ENCODE data around the gene PTCH1.

The PTCH1 gene

DNA sequence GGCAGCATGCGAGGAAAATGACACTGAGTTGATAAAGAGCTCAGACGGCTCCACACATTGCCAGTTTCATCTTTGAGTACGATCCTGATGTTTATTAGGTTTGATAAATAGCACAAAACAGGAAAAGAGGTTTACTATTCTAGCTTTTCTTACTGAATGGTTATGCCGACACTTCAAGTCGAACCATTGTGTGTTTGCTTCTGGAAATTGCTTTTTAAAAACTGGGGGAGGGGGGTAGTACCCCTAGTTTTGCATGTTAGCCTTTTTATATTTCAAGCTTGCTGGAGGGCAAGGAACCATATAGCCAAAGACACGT is 5.2 kb downstream of the PTCH1 start:
- peaks cover 18% of the 10 kb centered on the region for H3K4me1 ChIP-seq (ENCODE audit: control insufficient read depth, insufficient read depth, low read length)
- no peaks in the 10 kb centered on the region for H3K9me3 ChIP-seq (replicated peaks; ENCODE audit: low read length)
- H3K36me3 ChIP-seq (ENCODE audit: insufficient read depth, low read length): no peaks in the 10 kb centered on the region
- peak overlapping the region; percentile 83 for H3K4me2 ChIP-seq (ENCODE audit: low read length)
- H3K27me3 ChIP-seq (ENCODE audit: control insufficient read depth, insufficient read depth, low read length): no peaks in the 10 kb centered on the region
- H3K9ac ChIP-seq (ENCODE audit: low read depth, low read length): peak overlapping the region; percentile 85
- peak overlapping the region; percentile 91 for H3K4me3 ChIP-seq (ENCODE audit: low read length)

DNA sequence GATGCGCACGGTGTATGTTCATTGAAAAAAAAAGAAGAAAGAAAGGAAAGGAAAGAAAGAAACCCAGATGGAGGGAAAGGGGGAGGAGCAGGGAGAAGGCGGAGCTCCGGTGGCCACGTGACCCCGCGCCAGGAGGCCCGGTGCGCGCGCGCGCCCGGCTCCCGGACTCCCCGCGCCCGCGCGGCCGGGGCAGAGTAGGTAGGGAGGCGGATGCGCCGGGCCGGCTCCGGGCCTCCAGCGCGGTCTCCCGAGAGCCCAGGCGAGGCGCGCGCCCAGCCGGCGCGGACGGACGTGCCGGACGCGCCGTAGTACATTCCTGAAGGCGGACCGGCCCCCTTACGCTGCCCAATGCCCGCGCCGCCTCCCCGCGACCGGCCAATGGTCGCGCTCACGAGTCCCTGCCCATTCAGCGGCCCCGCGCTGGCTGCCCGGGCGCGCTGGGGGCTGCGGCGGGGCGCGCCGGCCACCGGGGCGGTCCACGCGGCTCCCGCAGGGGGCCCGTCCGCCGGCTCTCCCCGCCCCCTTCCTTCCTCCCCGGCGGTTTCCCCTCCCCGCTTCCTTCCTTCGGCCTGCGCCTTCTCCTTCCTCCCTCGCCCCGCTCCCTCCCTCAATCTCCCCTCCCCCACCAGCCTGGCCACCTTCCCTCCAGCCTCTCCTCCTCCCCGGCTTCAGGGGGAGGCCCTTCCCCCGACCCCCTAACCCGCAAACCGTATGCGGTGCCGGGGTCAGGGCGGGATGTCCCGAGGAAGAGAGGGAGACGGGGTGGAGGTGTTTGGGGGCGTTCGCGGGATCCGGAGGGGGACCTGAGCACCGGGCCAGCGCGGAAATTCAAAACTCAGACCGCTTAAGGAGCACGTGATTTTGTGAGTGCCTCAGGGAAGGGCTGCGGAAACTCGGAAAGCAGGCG is 5.8 kb downstream of the PTCH1 start:
- Histone ChIP-seq H3K4me1 (ENCODE audit: control insufficient read depth, insufficient read depth, low read length) (peaks cover 18% of the 10 kb centered on the region), H3K36me3 (ENCODE audit: insufficient read depth, low read length) (no peaks in the 10 kb centered on the region), H3K4me2 (ENCODE audit: low read length) (peak overlapping the region; percentile 83), H3K27me3 (ENCODE audit: control insufficient read depth, insufficient read depth, low read length) (no peaks in the 10 kb centered on the region), H3K4me3 (ENCODE audit: low read length) (peak overlapping the region; percentile 91), H3K9me3 (replicated peaks; ENCODE audit: low read length) (no peaks in the 10 kb centered on the region), H3K9ac (ENCODE audit: low read depth, low read length) (peak overlapping the region; percentile 85)

DNA sequence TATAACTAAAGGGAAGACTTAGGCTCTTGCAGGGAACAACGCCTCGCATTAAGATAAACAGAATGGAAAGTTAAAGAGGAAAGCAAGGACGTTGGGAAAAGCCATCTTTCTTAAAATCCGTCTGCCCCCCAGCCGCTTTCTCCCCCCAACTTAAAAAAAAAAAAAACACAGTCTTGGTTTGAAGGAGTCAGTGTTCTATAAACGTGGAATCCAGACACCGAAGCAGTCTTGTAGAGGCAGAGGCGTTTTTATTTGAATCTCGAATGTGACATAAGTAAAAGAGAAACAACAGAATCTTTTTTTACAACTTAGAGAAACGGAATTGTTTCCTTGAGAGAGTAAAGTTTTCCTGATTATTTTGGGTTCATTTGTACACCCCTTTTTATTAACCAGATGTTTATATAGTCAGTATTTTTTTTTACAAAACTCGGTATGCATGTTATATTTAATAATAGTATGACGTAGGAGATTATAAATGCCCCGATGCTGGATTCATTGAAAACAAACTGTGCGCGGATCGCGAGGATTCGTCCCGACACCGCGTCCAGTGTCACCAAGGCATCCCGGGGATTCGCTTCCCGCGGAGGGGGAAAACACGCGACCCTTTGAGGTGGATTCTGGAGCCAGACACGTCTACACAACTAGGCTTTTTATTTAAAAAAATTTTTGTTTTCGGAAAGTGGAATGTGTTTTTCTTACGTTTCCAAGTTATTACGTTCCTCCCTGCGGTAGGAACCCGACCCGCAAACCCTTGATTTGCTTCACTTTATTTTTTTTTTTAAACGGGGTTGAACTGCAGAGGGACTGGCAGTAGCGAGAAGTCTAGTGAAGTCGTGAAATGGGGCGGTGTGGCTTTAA is 6.7 kb downstream of the PTCH1 start:
- Histone ChIP-seq H3K9ac (ENCODE audit: low read depth, low read length) (peak overlapping the region; percentile 85), H3K27me3 (ENCODE audit: control insufficient read depth, insufficient read depth, low read length) (no peaks in the 10 kb centered on the region), H3K4me1 (ENCODE audit: control insufficient read depth, insufficient read depth, low read length) (peaks cover 16% of the 10 kb centered on the region), H3K36me3 (ENCODE audit: insufficient read depth, low read length) (no peaks in the 10 kb centered on the region), H3K4me2 (ENCODE audit: low read length) (peak overlapping the region; percentile 83), H3K4me3 (ENCODE audit: low read length) (peak overlapping the region; percentile 91), H3K9me3 (replicated peaks; ENCODE audit: low read length) (no peaks in the 10 kb centered on the region)

DNA sequence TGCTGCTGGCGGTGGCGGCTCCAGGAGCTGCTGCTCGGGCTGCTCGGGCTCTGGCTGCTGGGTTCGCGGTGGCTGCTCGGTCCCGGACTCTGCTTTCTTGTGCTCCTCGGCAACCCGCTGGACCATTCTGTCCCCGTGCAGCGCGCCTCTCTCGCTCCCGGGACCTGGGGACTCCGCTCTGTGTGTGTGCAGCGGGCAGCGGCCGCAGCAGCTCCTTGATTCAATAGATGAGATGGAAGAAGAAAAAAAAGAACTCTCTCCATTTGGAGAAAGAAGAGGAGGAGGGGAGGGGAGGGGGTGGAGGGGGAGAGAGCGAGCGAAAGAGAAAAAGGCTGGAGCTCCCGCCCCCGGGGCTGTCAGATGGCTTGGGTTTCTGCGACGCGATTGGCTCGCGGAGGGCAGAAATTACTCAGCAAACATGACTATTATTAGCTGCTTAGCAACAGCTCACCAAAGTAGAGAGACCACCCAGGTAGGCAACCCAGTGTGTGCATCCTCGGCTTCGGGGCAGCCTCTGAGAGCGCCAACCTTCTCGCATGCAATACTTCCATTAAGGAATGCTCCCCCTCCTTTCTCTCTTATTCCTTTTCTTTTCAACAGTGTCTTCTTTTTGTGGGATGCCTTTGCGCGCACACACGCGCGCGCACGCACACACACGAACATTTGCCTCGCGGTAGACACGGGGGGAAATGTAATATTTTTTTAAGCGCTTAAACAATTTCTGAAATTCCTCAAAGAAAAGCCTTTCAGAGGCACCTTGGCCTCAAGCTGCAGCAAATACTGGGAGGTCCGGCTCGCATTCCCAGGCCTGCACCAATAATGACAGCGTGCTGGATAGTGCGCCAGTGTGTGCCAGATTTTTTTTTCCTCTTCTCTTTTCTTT is 7.6 kb downstream of the PTCH1 start:
- Histone ChIP-seq H3K4me3 (ENCODE audit: low read length) (peak overlapping the region; percentile 91), H3K36me3 (ENCODE audit: insufficient read depth, low read length) (no peaks in the 10 kb centered on the region), H3K9me3 (replicated peaks; ENCODE audit: low read length) (no peaks in the 10 kb centered on the region), H3K4me1 (ENCODE audit: control insufficient read depth, insufficient read depth, low read length) (peaks cover 25% of the 10 kb centered on the region), H3K27me3 (ENCODE audit: control insufficient read depth, insufficient read depth, low read length) (no peaks in the 10 kb centered on the region), H3K4me2 (ENCODE audit: low read length) (peak overlapping the region; percentile 83), H3K9ac (ENCODE audit: low read depth, low read length) (peak overlapping the region; percentile 85)

DNA sequence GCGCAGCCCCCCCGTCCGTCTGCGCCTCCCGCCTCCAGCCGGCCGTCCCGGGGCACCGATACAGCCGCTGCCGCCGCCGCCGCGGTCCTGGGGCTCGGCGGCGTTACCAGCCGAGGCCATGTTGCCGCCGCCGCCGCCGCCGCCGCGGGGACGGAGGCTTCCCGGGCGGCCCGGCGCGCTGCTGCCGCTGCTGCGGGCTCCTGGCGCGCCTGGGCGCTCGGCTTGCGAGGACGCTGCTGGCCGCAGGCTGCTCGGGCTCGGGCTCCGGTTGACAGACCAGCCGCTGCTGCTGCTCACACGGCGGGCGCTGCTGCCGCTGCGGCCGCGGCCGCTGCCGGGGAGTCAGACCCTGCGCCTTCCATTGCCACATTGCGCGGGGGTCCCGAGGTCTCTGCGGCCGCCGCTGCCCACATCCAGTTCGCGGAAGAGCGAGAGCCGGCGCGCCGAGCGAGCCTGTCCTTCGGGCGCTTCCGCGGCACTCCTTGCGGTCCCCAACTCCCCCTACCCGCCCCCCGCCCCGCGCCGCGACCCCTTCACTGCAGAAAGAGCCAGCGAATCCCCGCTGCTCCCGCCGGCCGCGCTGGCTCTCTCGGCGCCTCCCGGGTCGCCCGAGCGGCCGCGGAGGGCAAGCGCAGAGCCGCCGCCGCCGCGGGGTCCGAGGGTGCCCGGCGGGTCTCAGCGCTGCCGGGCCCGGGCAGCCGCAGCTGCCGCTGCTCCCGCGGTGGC is 8.4 kb downstream of the PTCH1 start:
- Histone ChIP-seq H3K4me2 (ENCODE audit: low read length) (peak overlapping the region; percentile 83), H3K4me1 (ENCODE audit: control insufficient read depth, insufficient read depth, low read length) (peaks cover 30% of the 10 kb centered on the region), H3K9ac (ENCODE audit: low read depth, low read length) (peak overlapping the region; percentile 85), H3K9me3 (replicated peaks; ENCODE audit: low read length) (no peaks in the 10 kb centered on the region), H3K27me3 (ENCODE audit: control insufficient read depth, insufficient read depth, low read length) (no peaks in the 10 kb centered on the region), H3K36me3 (ENCODE audit: insufficient read depth, low read length) (no peaks in the 10 kb centered on the region), H3K4me3 (ENCODE audit: low read length) (peak overlapping the region; percentile 91)

DNA sequence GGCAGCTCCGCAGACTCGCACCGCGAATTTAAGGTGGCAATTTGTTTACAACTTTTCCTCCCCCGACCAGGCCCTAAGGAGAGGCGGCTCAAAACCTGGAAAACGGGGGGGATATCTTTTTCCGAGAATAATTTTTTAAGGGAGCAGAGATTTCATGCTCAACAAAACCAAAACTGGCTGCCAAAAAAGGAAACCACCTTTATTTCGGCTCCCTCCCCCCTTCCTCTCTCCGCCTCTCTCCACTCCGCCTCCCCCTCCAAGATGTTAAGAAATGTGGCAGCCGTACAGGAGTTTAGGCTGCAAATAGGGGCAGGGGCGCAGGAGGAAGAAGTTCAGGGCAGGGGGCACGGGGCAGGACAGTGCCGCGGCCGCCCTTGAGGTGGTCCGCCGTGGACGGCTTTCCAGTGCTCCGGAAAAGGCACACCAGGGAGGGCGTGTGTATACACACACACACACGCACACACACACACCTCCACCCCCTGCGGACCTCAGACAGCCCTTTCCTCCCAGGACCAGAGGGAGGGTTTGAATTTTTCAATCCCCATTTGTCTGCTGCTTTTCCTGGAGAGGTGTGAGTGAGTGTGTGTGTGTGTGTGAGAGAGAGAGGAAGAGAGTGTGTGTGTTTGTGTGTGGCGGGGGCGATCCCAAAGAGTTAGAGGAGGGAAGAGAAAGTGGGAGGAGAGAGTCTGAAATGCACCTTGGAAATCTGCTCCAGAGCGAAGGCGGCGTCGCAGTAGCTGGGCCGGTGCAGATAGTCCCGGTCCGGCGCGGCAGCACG is 9.1 kb downstream of the PTCH1 start:
- Histone ChIP-seq H3K27me3 (ENCODE audit: control insufficient read depth, insufficient read depth, low read length) (no peaks in the 10 kb centered on the region), H3K4me3 (ENCODE audit: low read length) (peak overlapping the region; percentile 91), H3K9ac (ENCODE audit: low read depth, low read length) (peak overlapping the region; percentile 84), H3K4me2 (ENCODE audit: low read length) (peak overlapping the region; percentile 83), H3K36me3 (ENCODE audit: insufficient read depth, low read length) (no peaks in the 10 kb centered on the region), H3K9me3 (replicated peaks; ENCODE audit: low read length) (no peaks in the 10 kb centered on the region), H3K4me1 (ENCODE audit: control insufficient read depth, insufficient read depth, low read length) (peaks cover 31% of the 10 kb centered on the region)

DNA sequence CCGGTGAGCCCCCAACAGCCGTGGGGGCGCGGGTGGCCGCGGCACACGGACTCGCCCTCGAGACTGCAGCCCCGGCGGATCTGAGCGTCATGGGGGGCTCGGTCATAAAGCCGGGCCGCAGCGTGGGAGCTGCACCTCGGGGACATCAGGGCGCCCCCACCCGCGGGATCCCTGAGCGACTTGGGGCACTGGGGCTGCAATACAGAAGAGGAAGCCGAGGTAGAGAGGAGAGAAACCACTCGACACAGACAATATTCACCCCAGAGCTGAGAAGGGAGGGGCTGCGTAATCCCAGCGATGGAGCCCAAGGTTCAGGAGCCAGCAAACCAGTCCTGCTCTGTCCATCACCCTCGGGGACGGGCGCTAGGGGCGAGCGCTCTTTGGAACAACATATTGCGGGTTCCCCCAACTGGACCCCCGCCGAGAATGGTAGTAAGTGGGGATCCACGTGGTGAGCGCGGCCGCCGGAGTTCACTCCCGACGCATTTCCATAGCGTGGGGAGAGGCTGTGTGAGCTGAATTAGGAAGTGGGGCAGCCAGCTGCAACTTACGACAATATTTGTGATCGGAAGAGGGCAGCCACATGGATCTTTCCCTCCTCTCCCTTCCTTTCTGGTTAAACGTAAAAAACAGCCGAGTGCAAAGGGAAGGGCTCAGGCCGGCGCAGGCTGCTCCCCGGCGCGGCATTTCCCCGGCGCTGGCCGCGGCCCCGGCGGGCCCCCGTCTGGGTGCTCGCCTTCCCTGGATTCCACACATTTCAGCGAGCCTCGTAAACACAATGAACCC is 9.9 kb downstream of the PTCH1 start:
- Histone ChIP-seq H3K9me3 (replicated peaks; ENCODE audit: low read length) (no peaks in the 10 kb centered on the region), H3K9ac (ENCODE audit: low read depth, low read length) (peak overlapping the region; percentile 84), H3K4me2 (ENCODE audit: low read length) (peak overlapping the region; percentile 83), H3K27me3 (ENCODE audit: control insufficient read depth, insufficient read depth, low read length) (no peaks in the 10 kb centered on the region), H3K4me3 (ENCODE audit: low read length) (peak overlapping the region; percentile 91), H3K4me1 (ENCODE audit: control insufficient read depth, insufficient read depth, low read length) (peaks cover 24% of the 10 kb centered on the region), H3K36me3 (ENCODE audit: insufficient read depth, low read length) (no peaks in the 10 kb centered on the region)

DNA sequence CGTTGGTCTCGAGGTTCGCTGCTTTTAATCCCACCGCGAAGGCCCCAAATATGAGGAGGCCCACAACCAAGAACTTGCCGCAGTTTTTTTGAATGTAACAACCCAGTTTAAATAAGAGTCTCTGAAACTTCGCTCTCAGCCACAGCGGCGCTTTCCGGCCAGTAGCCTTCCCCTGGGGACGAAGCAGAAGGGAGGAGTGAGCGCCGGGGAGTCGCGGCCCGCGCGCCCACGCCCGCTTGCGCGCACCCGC is 10.4 kb downstream of the PTCH1 start:
- peaks cover 20% of the 10 kb centered on the region for H3K4me1 ChIP-seq (ENCODE audit: control insufficient read depth, insufficient read depth, low read length)

DNA sequence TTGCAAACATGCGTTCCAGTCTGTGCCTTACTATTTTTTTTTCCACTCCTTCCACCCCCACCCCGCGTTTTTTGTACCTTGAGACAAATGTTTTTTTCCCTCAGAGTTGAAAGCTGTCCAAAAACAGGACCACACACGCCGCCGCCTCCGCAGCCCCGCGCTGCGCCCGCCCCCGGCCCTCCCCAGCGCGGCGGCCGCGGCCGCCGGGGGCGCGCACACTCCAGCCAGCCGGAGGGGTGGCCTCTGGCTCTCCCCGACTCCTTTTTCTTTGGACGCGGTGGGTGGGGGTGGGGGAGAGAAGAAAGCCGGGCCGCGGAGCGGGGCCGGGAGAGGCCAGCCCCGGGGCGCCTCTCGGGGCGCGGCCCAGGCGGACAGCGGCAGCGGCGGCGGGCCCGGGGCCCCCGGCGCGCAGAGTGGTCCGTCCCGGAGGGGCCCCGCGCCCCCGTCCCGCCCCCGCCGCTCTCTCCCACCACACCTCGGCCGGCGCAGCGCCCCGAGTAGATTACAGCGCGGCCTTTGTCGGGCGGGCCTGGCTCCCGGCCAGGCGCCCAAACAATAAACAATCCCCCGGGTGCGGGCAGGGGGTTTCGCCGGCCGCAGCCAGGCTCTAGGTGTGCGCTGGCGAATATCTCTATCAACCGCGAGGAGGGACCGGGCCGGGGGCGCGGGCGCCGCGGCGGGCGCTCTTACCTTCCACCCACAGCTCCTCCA is 10.9 kb downstream of the PTCH1 start:
- Histone ChIP-seq H3K27me3 (ENCODE audit: control insufficient read depth, insufficient read depth, low read length) (no peaks in the 10 kb centered on the region), H3K4me2 (ENCODE audit: low read length) (peak overlapping the region; percentile 83), H3K9me3 (replicated peaks; ENCODE audit: low read length) (no peaks in the 10 kb centered on the region), H3K36me3 (ENCODE audit: insufficient read depth, low read length) (no peaks in the 10 kb centered on the region), H3K4me1 (ENCODE audit: control insufficient read depth, insufficient read depth, low read length) (peaks cover 20% of the 10 kb centered on the region), H3K9ac (ENCODE audit: low read depth, low read length) (peak overlapping the region; percentile 84), H3K4me3 (ENCODE audit: low read length) (peak overlapping the region; percentile 91)

More for the DNA sequence above, 10.4 kb downstream of the PTCH1 start:
- Histone ChIP-seq H3K4me3 (ENCODE audit: low read length) (peak overlapping the region; percentile 91), H3K27me3 (ENCODE audit: control insufficient read depth, insufficient read depth, low read length) (no peaks in the 10 kb centered on the region), H3K36me3 (ENCODE audit: insufficient read depth, low read length) (no peaks in the 10 kb centered on the region), H3K9ac (ENCODE audit: low read depth, low read length) (peak overlapping the region; percentile 84), H3K4me2 (ENCODE audit: low read length) (peak overlapping the region; percentile 83), H3K9me3 (replicated peaks; ENCODE audit: low read length) (no peaks in the 10 kb centered on the region)
